Measurements from ENCODE around the gene ARHGAP20. TPM values are rescaled to one million over a fixed set of nuclear protein-coding genes. Genes with fewer than 3 reads are reported as not detected.

The ARHGAP20 gene
- total RNA-seq, 2 donors from 2014 or later, result 3.7 to 26.8 TPM

GRCh38 chr11:110689306-110689705, 22.9 kb downstream of the ARHGAP20 start:
- WGBS, result 95% methylated on average over 4 of the region's 4 CpGs
- no peaks in the 10 kb centered on the region for H3K9me3 ChIP-seq
- H3K4me1 ChIP-seq (replicated peaks), result no peaks in the 10 kb centered on the region
- H3K4me3 ChIP-seq, result no peak overlapping the region
- no peak overlapping the region for H3K27ac ChIP-seq
- H3K27me3 ChIP-seq (replicated peaks; ENCODE audit: insufficient read depth), result no peaks in the 10 kb centered on the region
- intact Hi-C loops (cut with DNase I), result no loop called here
- TF ChIP-seq CTCF (IDR thresholded peaks at IDR 0.05) (no peak), POLR2AphosphoS5 (IDR thresholded peaks at IDR 0.05) (no peak), POLR2A (IDR thresholded peaks at IDR 0.05) (no peak)
- no peaks in the 10 kb centered on the region for H3K36me3 ChIP-seq
- no peak for DNase-seq (ENCODE audit: low spot score)

- no peaks in the 10 kb centered on the region for H3K27me3 ChIP-seq (replicated peaks; ENCODE audit: insufficient read depth)
- DNase-seq (ENCODE audit: low spot score), result no peak
- intact Hi-C loops (cut with DNase I), result no loop called here
- H3K27ac ChIP-seq, result no peak overlapping the region
- H3K4me3 ChIP-seq, result no peak overlapping the region
- TF ChIP-seq POLR2AphosphoS5 (IDR thresholded peaks at IDR 0.05) (no peak), POLR2A (IDR thresholded peaks at IDR 0.05) (no peak), CTCF (IDR thresholded peaks at IDR 0.05) (no peak)
- H3K4me1 ChIP-seq (replicated peaks), result no peaks in the 10 kb centered on the region
- H3K36me3 ChIP-seq, result no peaks in the 10 kb centered on the region
- H3K9me3 ChIP-seq, result no peaks in the 10 kb centered on the region
- whole genome bisulfite sequencing, result 64% methylated on average over 2 of the region's 2 CpGs
These were observed 32.8 kb downstream of the ARHGAP20 start for GRCh38 chr11:110679323-110679975.

GRCh38 chr11:110675548-110675947, 36.7 kb downstream of the ARHGAP20 start:
- no peaks in the 10 kb centered on the region for H3K36me3 ChIP-seq
- intact Hi-C loops (cut with DNase I), result no loop called here
- WGBS, result 93% methylated on average over 2 of the region's 2 CpGs
- no peak overlapping the region for H3K27ac ChIP-seq
- no peaks in the 10 kb centered on the region for H3K9me3 ChIP-seq
- no peaks in the 10 kb centered on the region for H3K27me3 ChIP-seq (replicated peaks; ENCODE audit: insufficient read depth)
- TF ChIP-seq POLR2AphosphoS5 (IDR thresholded peaks at IDR 0.05), result no peak
- TF ChIP-seq POLR2A (IDR thresholded peaks at IDR 0.05), result no peak
- no peak for TF ChIP-seq CTCF (IDR thresholded peaks at IDR 0.05)
- no peak for DNase-seq (ENCODE audit: low spot score)
- H3K4me1 ChIP-seq (replicated peaks), result no peaks in the 10 kb centered on the region
- H3K4me3 ChIP-seq, result no peak overlapping the region

- Histone ChIP-seq H3K9me3 (no peaks in the 10 kb centered on the region), H3K27ac (no peak overlapping the region), H3K27me3 (replicated peaks; ENCODE audit: insufficient read depth) (no peaks in the 10 kb centered on the region), H3K4me1 (replicated peaks) (no peaks in the 10 kb centered on the region), H3K36me3 (no peaks in the 10 kb centered on the region), H3K4me3 (no peak overlapping the region)
- intact Hi-C loops (cut with DNase I), result no loop called here
- DNase-seq (ENCODE audit: low spot score), result no peak
- TF ChIP-seq POLR2A (IDR thresholded peaks at IDR 0.05), result no peak
- TF ChIP-seq POLR2AphosphoS5 (IDR thresholded peaks at IDR 0.05), result no peak
- TF ChIP-seq CTCF (IDR thresholded peaks at IDR 0.05), result no peak
- WGBS, result 90% methylated on average over 7 of the region's 7 CpGs
These were observed 46.4 kb downstream of the ARHGAP20 start for GRCh38 chr11:110665689-110666465.

- Histone ChIP-seq H3K9me3 (no peaks in the 10 kb centered on the region), H3K4me3 (no peak overlapping the region), H3K4me1 (replicated peaks) (no peaks in the 10 kb centered on the region), H3K36me3 (no peaks in the 10 kb centered on the region), H3K27ac (no peak overlapping the region), H3K27me3 (replicated peaks; ENCODE audit: insufficient read depth) (no peaks in the 10 kb centered on the region)
- WGBS, result 84% methylated on average over 3 of the region's 3 CpGs
- DNase-seq (ENCODE audit: low spot score), result no peak
- intact Hi-C loops (cut with DNase I), result no loop called here
- TF ChIP-seq POLR2AphosphoS5 (IDR thresholded peaks at IDR 0.05) (no peak), CTCF (IDR thresholded peaks at IDR 0.05) (no peak), POLR2A (IDR thresholded peaks at IDR 0.05) (no peak)
These were observed 56.3 kb downstream of the ARHGAP20 start for GRCh38 chr11:110655967-110656366.

Data from prostate gland (tissue), 2 donors.